Fibroblast of upper back skin (primary cell): Measurements from ENCODE around the gene SETBP1.
A peak's percentile ranks its signal among the peaks of the same experiment; 100 is the strongest.
"Not testable (repeated sequence)": the region's sequence is repeated elsewhere in the genome, so short reads cannot be mapped to it uniquely, and the experiment has no call there.

Experiments
- DNase-seq: peaks from one replicate; pipeline ENCODE4 v3.0.0-alpha.2; 2013

Gene SETBP1

GRCh38 chr18:44708451-44709083, 27.9 kb downstream of the SETBP1 start:
- DNase-seq = no peak

GRCh38 chr18:44709307-44710126, 28.8 kb downstream of the SETBP1 start:
- no peak for DNase-seq

- DNase-seq = no peak
Measured at GRCh38 chr18:44710931-44711330, 30.2 kb downstream of the SETBP1 start.

GRCh38 chr18:44712025-44712424, 31.3 kb downstream of the SETBP1 start:
- no peak for DNase-seq

GRCh38 chr18:44713435-44713834, 32.7 kb downstream of the SETBP1 start:
- no peak for DNase-seq

GRCh38 chr18:44714376-44714775, 33.7 kb downstream of the SETBP1 start:
- no peak for DNase-seq

GRCh38 chr18:44715245-44715644, 34.6 kb downstream of the SETBP1 start:
- DNase-seq = peak; percentile 50

- DNase-seq = no peak
Measured at GRCh38 chr18:44715842-44716241, 35.2 kb downstream of the SETBP1 start.

GRCh38 chr18:44716697-44717163, 36.0 kb downstream of the SETBP1 start:
- no peak for DNase-seq

GRCh38 chr18:44719519-44720060, 38.9 kb downstream of the SETBP1 start:
- no peak for DNase-seq

GRCh38 chr18:44721748-44722147, 41.1 kb downstream of the SETBP1 start:
- not testable (repeated sequence) for DNase-seq

GRCh38 chr18:44723411-44723810, 42.7 kb downstream of the SETBP1 start:
- no peak for DNase-seq

- DNase-seq = no peak
Measured at GRCh38 chr18:44724105-44724778, 43.6 kb downstream of the SETBP1 start.

GRCh38 chr18:44725300-44726058, 44.8 kb downstream of the SETBP1 start:
- peak; percentile 44 for DNase-seq

- DNase-seq = no peak
Measured at GRCh38 chr18:44726059-44726421, 45.4 kb downstream of the SETBP1 start.

- DNase-seq = no peak
Measured at GRCh38 chr18:44727291-44727690, 46.6 kb downstream of the SETBP1 start.

- DNase-seq = peak; percentile 83
Measured at GRCh38 chr18:44729631-44730101, 49.0 kb downstream of the SETBP1 start.

GRCh38 chr18:44730803-44731529, 50.3 kb downstream of the SETBP1 start:
- no peak for DNase-seq

- peak; percentile 61 for DNase-seq
Measured at GRCh38 chr18:44731530-44732237, 51.0 kb downstream of the SETBP1 start.

GRCh38 chr18:44732238-44732563, 51.5 kb downstream of the SETBP1 start:
- no peak for DNase-seq

- no peak for DNase-seq
Measured at GRCh38 chr18:44732599-44732998, 51.9 kb downstream of the SETBP1 start.
